Right kidney (tissue), 1 donor: ENCODE data around the gene ZNFX1.

Experiments
- DNase-seq: peaks from one replicate; pipeline ENCODE4 v3.0.0-alpha.2; 2016

The ZNFX1 gene

GRCh38 chr20:49279677-49280462 lies 2.0 kb upstream of the ZNFX1 start:
- DNase-seq: no peak

GRCh38 chr20:49278818-49279676 lies 1.2 kb upstream of the ZNFX1 start:
- DNase-seq: no peak

GRCh38 chr20:49277786-49278035 lies 146 bp downstream of the ZNFX1 start:
- DNase-seq: no peak

GRCh38 chr20:49276961-49277785 lies 684 bp downstream of the ZNFX1 start:
- DNase-seq: peak; percentile 40

GRCh38 chr20:49276161-49276960 lies 1.5 kb downstream of the ZNFX1 start:
- DNase-seq: peak; percentile 37

- no peak for DNase-seq
Observed at GRCh38 chr20:49275636-49276035, 2.2 kb downstream of the ZNFX1 start.

- DNase-seq: no peak
Observed at GRCh38 chr20:49275216-49275615, 2.6 kb downstream of the ZNFX1 start.

- no peak for DNase-seq
Observed at GRCh38 chr20:49273696-49274277, 4.1 kb downstream of the ZNFX1 start.

- DNase-seq: no peak
Observed at GRCh38 chr20:49272654-49273053, 5.2 kb downstream of the ZNFX1 start.

GRCh38 chr20:49270736-49271135 lies 7.1 kb downstream of the ZNFX1 start:
- no peak for DNase-seq

GRCh38 chr20:49270177-49270576 lies 7.7 kb downstream of the ZNFX1 start:
- no peak for DNase-seq

- DNase-seq: no peak
Observed at GRCh38 chr20:49268600-49269365, 9.1 kb downstream of the ZNFX1 start.

- DNase-seq: no peak
Observed at GRCh38 chr20:49267327-49267726, 10.5 kb downstream of the ZNFX1 start.

GRCh38 chr20:49262444-49262843 lies 15.4 kb downstream of the ZNFX1 start:
- DNase-seq: no peak

GRCh38 chr20:49261173-49261572 lies 16.7 kb downstream of the ZNFX1 start:
- no peak for DNase-seq

GRCh38 chr20:49260218-49260617 lies 17.6 kb downstream of the ZNFX1 start:
- DNase-seq: no peak

GRCh38 chr20:49259799-49260198 lies 18.1 kb downstream of the ZNFX1 start:
- DNase-seq: no peak

- DNase-seq: no peak
Observed at GRCh38 chr20:49259284-49259683, 18.6 kb downstream of the ZNFX1 start.

GRCh38 chr20:49256261-49256660 lies 21.6 kb downstream of the ZNFX1 start:
- DNase-seq: no peak

- no peak for DNase-seq
Observed at GRCh38 chr20:49252556-49253350, 25.1 kb downstream of the ZNFX1 start.
